Ramos (cell line): ENCODE data around the gene TBRG4.

Source experiments
- in situ Hi-C: fragments of 300-500 bp; cut with MboI; formaldehyde crosslinking; loops from one replicate; pipeline ENCODE4 v1.14.3; 2022; ENCODE audit warnings: low sequenced_read_pairs; ENCODE audit not compliant: unreplicated experiment

Gene TBRG4

DNA sequence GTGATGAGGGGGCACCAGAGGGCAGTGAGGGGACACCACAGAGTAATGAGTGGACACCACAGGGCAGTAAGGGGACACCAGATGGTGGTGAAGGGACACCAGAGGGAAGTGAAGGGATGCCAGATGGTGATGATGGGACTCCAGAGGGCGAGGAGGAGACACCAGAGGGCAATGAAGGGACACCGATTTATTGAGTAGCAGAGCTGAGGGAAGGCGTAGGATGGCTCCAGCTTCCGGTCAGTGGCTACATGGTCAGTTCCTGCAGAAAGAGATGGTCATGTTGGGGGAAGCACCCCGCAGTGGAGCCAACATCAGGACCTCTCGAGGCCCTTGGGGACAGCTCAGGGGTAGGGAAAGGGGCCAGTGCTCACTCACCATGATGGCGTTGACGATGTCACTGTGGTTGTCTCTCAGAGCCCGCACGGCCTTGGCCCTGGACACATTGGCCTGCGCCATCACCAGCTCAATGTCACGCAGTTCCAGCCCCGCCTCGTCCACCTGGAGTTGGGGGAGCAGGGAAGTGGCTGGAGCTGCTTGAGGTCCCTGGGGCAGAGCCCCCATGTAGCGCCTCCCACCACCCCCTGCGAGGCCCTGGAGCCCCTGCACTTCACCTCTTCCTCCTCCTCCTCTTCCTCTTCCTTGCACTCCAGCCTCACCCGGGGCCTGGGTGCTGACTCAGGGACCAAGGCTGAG is 31.1 kb downstream of the TBRG4 start:
- in situ Hi-C loops = no loop called here

DNA sequence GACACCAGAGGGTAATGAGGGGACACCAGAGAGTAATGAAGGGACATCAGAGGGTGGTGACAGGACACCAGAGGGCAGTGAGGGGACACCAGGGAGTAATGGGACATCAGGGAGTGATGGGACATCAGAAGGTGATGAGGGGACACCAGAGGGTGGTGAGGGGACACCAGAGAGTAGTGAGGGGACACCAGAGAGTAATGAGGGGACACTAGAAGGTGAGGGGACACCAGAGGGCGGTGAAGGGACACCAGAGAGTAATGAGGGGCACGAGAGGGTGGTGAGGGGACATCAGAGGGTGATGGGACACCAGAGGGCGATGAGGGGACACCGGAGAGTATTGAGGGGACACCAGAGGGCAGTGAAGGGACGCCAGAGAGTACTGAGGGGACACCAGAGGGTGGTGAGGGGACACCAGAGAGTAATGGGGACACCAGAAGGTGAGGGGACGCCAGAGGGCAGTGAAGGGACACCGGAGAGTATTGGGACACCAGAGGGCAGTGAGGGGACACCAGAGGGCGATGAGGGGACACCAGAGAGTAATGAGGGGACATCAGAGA is 33.3 kb downstream of the TBRG4 start:
- in situ Hi-C loops = no loop called here

DNA sequence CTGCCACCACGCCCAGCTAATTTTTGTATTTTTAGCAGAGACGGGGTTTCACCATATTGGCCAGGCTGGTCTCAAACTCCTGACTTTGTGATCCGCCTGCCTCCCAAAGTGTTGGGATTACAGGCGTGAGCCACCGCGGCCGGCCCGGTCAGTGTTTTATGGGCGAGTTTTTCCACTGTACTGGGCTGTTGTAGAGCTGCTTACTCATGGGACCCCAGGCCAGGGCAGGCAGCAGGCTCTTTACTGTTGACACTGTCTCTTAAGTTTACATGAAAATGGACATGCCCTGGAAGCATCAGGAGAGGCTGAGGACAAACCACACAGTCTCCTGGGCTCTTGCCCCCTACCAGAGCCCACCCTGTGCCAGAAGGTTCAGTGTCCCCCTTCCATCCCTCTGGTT is 33.9 kb downstream of the TBRG4 start:
- in situ Hi-C loops = no loop called here

DNA sequence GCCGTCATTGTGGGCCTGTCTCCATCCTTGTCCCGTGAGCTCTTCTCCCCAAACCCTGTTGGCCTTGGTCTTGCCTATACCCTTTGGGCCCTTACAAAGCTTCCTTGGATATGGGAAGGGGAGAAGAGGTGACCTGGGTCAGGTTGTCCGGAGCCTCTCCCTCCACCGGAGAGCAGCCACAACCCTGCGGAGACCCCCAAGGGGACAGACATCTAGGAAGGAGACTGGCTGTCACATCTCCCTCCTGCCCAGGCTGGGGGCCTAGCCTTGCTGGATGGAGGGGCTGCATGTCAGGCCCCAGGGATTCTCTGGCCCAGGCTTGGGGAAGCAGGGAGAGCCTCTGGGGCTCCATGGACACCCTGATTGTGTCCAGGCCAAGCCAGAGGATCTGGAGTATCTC is 34.6 kb downstream of the TBRG4 start:
- in situ Hi-C loops = no loop called here

DNA sequence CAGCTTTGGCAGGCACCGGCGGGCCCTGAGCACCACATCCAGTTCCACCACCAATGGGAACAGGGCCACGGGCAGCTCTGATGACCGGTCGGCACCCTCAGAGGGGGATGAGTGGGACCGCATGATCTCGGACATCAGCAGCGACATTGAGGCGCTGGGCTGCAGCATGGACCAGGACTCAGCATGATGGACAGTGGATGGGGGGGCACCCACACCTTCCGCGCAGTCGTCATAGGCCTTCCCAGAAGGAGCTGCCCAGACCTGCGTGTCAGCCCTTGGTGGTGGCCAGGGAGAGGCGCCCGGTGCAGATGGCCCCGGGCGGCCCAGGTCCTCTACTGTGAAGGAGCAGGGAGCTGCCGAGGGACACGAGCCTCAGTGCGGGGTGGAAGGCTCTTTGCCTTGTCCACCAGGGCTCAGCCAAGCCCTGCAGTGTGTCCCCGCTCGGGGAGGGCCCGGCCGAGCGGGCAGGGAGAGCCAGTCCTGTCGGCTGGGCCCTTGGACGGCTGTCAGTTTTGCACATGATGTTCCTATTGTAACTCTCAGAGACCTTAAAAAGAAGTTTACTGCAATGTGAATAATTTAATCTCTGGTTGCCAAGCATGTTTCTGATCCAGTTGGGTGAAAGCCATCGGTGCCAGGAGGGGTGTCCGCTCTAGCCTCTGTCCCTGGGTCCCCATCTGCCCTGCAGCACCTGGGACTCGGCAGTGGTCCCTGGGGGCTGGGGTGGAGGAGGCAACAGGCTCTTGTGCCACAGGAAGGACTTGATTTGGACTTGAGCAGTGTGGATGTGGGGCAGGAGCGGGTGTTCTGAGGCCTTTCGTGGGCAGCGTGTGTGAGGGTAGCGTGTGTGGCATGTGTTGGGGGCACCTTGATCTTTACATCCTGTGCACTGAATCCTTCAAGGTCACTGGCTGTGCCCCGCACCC is 35.4 kb downstream of the TBRG4 start:
- in situ Hi-C loops = no loop called here

DNA sequence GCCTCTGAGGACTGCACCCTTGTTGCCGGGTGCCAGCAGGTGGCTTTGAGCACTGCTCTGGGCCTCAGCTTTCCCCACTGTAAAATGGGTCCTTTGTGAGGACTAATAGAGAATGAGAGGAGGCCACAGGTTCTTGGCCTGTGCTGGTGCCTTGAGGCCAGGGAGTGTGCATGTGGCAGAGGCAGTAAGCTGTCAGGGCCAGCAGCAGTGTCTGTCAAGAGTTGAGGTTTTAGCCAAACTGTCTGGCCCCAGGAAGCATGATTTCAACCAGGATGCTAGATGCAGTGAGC is 36.2 kb downstream of the TBRG4 start:
- in situ Hi-C loops = no loop called here

DNA sequence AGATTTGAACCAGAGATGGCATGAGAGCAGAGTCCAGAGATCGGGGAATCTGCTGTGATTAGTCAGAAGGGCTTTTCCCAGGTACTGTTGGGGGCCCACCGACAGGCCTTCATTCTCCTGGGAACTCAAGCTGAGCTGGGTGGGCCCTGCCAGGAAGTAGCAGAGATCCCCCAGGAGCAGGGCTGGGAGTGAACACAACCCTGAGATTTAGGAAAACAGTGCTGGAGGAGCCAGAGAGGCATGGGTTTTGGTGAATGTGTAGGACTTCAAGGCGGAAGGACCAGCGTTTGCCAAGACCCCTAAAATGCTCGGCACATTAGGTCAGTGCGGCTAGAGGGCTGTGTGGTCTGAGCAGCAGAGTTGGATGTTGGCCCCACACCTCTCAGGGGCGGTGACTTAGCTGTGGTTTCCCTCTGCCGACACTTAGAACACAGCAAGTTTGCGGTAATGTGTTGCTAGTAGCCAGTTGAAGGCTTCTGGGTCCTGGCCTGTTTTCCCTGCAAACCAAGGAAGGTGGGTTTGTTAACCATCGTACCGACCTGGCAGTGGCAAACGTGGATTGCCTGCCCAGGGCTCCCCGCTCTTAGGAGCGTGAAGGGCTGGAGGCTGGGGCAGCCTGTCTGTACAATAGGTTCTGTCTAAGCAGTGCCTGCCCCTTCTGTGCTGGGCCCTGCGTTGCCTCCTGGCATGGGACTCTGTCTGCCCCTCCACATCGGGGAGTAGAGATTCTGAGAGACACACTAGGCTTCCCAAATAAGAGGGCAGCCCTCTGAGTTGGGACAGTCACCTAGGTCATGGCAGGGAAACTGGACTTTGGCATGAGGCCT is 36.8 kb downstream of the TBRG4 start:
- in situ Hi-C loops = no loop called here

DNA sequence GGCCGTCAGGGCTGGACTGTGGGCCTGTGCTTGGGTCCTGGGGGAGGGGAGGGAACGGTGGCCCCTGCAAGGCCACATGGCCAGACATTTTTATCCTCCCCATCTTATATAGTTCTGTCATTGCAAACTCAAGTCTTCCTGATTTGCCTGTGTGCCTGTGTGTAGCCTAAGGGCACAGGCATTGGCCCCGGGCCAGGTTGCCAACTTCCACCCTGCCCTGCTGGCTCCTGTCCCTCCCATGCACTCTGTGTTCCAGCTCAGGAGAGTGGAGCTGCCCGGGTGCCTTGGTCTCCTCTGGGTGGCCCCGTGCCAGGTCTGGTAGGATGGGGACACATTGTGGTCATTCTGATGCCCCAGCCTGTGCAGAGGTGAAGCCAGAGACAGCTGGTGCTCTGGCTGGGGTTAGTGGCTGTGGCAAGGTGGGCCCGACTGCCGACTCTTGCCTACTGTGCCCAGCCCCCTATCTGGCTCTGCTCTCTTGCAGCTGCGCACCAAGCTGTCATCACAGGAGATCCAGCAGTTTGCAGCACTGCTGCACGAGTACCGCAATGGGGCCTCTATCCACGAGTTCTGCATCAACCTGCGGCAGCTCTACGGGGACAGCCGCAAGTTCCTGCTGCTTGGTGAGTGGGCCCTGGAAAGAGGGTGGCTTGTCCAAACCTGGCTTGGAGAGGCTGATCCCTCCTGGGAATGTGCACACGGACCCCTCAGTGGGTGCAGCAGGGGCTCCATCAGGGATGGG is 37.5 kb downstream of the TBRG4 start:
- in situ Hi-C loops = no loop called here

DNA sequence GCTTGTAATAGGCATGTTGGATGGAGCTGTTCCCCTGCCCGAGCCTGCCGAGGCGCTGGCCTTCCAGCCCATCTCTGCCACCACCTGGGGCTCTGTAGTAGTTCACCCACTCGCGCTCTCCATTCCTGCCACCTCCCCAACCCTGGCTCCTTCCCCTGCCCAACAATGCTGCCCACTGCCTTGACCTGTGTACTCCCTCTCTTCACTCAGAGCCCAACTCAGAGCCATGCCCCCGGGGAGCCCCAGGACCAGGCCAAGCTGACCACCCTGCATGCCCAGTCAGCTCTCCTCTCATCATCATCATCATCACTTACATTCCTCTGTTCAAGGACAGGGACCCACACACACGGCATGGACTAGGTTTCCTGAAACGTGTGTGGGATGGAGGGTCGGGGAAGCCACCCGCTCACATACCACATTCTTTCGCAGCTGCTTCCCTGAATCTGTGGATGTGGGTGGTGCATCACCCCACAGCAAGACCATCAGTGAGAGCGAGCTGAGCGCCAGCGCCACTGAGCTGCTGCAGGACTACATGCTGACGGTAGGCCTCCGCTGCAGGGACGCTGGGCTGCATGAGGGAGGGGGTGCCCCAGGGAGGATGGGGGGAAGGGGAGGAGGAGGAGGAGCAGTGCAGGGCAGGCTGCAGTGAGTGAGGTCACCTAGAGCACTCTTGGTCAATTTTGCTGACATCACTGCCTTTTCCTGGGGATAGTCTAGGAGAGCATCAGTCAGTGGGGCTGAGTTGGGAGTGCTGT is 38.3 kb downstream of the TBRG4 start:
- in situ Hi-C loops = no loop called here

DNA sequence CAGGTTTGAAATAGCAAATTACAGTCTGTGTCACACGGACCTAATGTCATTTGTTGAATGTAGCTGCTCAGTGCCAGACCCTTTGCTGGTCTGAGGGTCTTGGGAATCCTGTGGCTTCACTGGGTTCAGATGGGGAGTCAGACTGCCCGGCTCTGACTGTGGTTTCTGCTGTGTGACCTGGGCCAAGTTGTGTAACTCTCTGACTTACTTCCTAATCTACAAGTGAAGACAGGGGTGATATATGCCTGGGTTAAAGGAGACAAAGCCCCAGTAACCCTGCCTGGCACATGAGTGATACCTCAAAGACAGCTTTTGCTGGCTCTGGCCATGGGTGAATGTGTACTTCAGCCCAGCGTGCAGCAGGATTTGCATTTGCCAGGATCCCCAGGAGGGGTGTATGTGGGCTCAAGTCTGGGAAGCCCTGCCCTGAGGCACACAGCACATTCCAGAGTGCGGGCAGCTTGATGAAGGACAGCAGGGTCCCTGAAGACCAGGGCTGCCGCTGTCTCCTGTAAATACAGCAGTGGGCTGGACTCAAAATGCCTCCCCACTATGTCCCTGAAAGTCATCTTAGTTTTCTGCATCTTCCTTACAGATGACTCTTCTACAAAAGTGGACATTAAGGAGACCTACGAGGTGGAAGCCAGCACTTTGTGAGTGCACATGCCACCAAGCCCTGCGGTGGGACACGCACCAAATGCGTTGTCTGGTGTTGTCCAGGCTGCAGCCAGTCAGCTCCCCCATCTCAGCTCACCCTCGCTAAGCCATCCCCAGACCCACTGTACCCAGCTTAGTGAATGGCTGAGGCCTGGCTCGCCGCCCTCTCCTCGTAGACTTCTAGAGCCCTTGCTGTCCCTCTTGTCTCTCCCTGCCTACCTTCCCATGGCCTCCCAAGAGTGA is 39.1 kb downstream of the TBRG4 start:
- in situ Hi-C loops = no loop called here

DNA sequence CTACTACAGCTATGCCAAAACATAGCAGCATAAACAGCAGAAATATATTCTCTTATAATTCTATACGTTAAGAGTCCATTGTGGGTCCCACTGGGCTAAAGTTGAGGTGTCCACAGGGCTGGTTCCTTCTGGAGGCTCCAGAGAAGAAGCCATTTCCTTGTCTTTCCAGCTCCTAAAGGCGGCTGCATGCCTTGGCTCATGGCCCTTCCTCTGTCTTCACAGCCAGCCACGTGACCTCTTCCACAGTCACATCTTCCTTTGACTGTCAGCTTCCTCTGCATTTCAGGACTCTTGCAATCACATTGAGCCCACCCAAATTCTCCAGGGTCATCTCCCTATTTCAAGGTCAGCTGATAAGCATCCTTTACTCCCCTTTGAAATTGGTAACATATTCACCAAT is 40.0 kb downstream of the TBRG4 start:
- in situ Hi-C loops = no loop called here

DNA sequence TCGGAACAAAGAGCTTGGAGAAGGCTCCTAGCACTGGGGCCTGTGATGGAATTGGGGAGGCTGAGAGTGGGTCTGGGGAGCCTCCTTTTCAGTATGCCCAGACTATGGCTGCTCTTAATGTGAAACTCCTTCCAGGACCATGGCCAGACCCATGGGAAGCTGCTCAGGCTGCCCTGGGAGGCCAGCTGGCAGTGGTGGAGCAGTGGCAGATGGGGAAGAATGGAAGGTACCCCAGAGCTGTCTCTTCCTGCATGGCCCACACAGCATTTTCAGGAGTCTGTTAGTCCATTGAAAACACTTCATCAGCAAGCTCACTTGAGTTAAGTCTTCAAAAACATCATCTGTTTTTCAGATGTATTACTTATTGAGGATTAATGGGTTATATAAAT is 41.2 kb downstream of the TBRG4 start:
- in situ Hi-C loops = no loop called here

DNA sequence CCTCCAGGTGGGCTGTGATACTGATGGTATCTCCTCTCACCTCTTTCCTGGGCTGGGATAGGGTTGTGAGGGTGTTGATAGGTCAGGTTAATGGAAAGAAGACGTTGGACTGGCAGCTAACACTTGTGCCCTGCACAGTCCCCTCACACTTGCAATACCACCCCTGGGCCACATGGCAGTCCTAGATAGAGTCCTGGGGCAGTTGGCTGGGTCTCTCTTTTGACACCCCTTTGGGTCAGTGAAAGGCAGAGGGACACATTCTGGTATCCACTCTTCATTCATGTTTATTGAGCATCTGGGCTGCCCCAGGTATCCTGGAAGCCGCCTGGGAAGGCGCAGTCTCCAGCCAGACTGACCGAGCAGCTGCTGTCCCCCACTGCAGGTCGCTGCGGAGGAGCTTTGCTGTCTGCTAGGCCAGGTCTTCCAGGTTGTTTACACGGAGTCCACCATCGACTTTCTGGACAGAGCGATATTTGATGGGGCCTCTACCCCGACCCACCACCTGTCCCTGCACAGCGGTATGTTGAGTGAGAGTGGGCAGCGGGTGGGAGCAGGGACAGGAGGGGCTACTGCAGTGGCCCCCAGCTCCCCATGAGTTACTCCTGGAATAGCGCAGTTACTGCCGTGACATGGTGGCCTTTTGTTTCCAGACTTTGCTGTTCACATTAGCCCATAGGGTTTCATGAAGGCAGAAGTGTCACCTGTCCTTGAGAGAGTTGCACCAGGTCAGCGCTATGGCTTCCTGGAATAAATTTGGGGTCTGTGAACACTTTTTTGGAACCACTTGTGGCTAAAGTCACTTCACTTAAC is 41.8 kb downstream of the TBRG4 start:
- in situ Hi-C loops = no loop called here

DNA sequence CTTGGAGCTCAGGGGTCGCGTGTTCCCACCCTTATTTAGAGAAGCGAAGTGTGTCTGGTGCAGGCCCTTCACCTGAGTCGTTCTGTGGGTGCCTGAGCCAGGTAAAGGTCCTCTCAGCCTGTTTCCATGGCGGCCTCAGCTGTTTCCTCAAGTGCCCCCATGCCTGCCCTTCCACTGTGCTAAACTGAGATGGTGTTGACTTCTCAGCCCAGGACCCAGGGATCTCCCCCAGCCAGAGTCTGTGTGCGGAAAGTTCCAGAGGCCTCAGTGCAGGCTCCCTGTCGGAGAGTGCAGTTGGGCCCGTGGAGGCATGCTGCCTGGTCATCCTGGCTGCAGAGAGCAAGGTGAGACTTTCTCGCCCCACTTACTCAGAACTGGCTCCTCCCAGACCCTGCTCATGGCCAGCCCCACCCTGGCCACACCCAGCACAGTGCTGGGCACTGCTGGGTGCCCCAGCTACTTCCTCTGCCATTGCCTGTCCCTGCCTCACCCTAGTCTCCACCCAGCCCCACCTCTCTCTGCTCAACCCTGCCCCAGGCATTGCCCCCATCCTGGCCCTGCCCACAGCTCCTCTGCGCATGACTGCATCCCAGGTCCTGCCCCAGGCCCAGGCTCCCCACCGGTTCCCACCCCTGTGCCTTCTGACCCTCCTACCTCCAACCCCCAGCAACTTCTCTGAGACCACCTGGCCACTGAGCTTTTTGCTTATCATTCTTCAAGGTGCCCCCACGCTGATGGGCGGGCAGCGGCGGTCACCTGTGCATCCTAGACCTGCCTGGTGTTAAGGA is 43.1 kb downstream of the TBRG4 start:
- in situ Hi-C loops = no loop called here

DNA sequence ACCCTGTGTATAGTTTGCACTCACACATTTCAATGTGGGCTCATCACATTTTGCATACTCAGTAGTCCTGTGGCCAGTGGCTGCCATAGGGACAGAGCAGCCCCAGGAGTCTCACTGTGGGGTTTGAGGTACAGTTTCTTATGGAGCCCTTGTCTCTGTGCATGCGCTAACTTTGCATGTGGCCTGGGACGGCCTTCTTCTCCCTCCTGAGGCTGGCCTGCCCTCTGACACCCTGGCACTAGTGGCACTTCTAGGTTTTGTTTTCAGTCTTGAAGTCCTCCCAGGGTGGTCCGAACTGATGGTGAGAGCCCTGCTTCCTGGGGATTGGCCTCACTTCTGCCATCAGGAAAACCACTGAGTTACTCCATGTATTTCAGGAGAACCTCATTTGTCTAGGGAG is 43.9 kb downstream of the TBRG4 start:
- in situ Hi-C loops = no loop called here

DNA sequence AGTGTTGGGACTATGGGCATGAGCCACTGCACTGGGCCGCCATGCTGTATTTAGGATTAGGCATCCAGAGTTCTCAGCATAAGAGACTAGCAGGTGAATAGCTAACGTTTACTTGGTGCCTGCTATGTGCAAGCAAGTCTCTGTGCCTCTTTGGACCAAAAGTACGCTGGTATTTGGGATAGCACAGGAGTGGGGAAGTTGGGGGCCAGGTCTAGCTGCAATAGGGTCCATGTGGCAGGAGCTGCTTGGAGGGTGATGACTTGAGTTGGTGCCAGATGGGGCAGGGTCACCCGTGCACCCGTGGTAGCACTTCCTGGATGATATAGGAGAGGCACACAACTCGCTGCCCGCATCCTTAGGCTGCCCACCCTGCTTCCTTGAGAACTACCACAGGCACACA is 45.1 kb downstream of the TBRG4 start:
- in situ Hi-C loops = no loop called here
